Hepatocyte (in vitro differentiated cells): ENCODE measurements around the gene LMBR1L. TPM values are rescaled to one million over a fixed set of nuclear protein-coding genes. Genes with fewer than 3 reads are reported as not detected.

Experiments
- DNase-seq: peaks from one replicate; pipeline ENCODE4 v3.0.0-alpha.2; 2016; ENCODE audit warnings: low spot score
- H2AFZ ChIP-seq: fragments of 200-600 bp; sonication (generic); 2 replicates; pipeline ENCODE4 v1.6.0; 2016; ENCODE audit warnings: antibody characterized with exemption, mild to moderate bottlenecking
- H3K27ac ChIP-seq: fragments of 200-600 bp; sonication (generic); 2 replicates; pipeline ENCODE4 v1.5.1; 2016; ENCODE audit warnings: mild to moderate bottlenecking
- H3K27me3 ChIP-seq: fragments of 200-600 bp; sonication (generic); 2 replicates; pipeline ENCODE4 v1.6.1; 2016
- H3K36me3 ChIP-seq: fragments of 200-600 bp; sonication (generic); replicated peaks from 2 replicates; pipeline ENCODE4 v1.5.1; 2016; ENCODE audit warnings: low read depth; ENCODE audit not compliant: insufficient read depth
- H3K4me1 ChIP-seq: fragments of 200-600 bp; sonication (generic); 2 replicates; pipeline ENCODE4 v1.5.1; 2016; ENCODE audit warnings: mild to moderate bottlenecking, moderate library complexity; ENCODE audit not compliant: insufficient read depth
- H3K4me2 ChIP-seq: fragments of 200-600 bp; sonication (generic); 2 replicates; pipeline ENCODE4 v1.6.0; 2016
- H3K4me3 ChIP-seq: fragments of 200-600 bp; sonication (generic); 2 replicates; pipeline ENCODE4 v1.5.1; 2016; ENCODE audit warnings: mild to moderate bottlenecking
- H3K79me2 ChIP-seq: fragments of 200-600 bp; sonication (generic); 2 replicates; pipeline ENCODE4 v1.6.0; 2017; ENCODE audit warnings: mild to moderate bottlenecking
- H3K9me2 ChIP-seq: fragments of 200-600 bp; sonication (generic); replicated peaks from 2 replicates; pipeline ENCODE4 v1.6.0; 2017; ENCODE audit warnings: mild to moderate bottlenecking; ENCODE audit not compliant: insufficient read depth
- H3K9me3 ChIP-seq: fragments of 200-600 bp; sonication (generic); 2 replicates; pipeline ENCODE4 v1.5.1; 2016; ENCODE audit warnings: low read depth, mild to moderate bottlenecking
- H4K20me1 ChIP-seq: fragments of 200-600 bp; sonication (generic); 2 replicates; pipeline ENCODE4 v1.6.0; 2016; ENCODE audit warnings: mild to moderate bottlenecking; ENCODE audit not compliant: insufficient read depth, poor library complexity, severe bottlenecking
- CTCF ChIP-seq: fragments of 200-600 bp; sonication (generic); IDR thresholded peaks from 2 replicates; pipeline ENCODE4 v1.5.1; 2016; ENCODE audit warnings: antibody characterized with exemption, mild to moderate bottlenecking; ENCODE audit not compliant: poor library complexity
- EZH2 ChIP-seq: fragments of 200-600 bp; sonication (generic); IDR thresholded peaks from 2 replicates; pipeline ENCODE4 v1.6.1; 2016; ENCODE audit warnings: antibody characterized with exemption, mild to moderate bottlenecking, borderline replicate concordance
- EZH2phosphoT487 ChIP-seq: fragments of 200-600 bp; sonication (generic); IDR thresholded peaks from one replicate; pipeline ENCODE4 v1.6.1; 2018; ENCODE audit warnings: antibody characterized with exemption, mild to moderate bottlenecking, low read depth, moderate library complexity; ENCODE audit not compliant: unreplicated experiment, severe bottlenecking
- WGBS: methylation state at CpG from one replicate; pipeline ENCODE4 v1.1.6; 2016; ENCODE audit warnings: low lambda C conversion rate; ENCODE audit errors: missing lambda C conversion rate; 5-methylcytosine and 5-hydroxymethylcytosine counted together
- polyA plus RNA-seq: library from polyadenylated mRNA; unstranded; fragments of >200 nt; fragmentation: Nextera tagmentation; extraction: Ambion mirVana; gene quantifications from 2 replicates; pipeline ENCODE4 v1.2.1, GENCODE V29; 2016
- total RNA-seq: library from RNA; depleted of rRNA; stranded (reverse); fragments of >200 nt; gene quantifications from 2 replicates; pipeline ENCODE4 v1.2.3, GENCODE V29; 2014

The LMBR1L gene
- total and polyA plus RNA-seq, 2 experiments from 2014 or later, result 33.3 to 74.1 TPM

DNA sequence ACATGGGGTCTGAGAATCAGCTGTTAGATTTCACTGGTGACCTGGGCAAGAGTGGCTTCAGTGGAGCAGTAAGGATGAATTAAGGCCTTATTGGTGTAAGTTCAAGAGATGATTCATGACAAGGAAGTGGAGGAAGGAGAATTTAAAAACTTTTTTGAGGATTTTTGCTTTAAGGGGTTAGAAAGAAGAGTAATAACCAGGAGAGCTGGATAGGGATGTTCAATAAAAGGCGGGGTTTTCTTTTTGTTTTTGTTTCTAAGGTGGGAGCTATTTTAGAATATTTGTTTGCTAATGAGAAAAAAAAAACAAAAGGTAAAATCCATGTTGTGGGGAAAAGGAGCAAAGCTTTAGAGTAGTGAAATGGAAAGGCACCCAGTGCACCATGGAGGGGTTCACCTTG is 35.8 kb upstream of the LMBR1L start:
- no peak overlapping the region for H3K27ac ChIP-seq
- H3K27me3 ChIP-seq, result no peaks in the 10 kb centered on the region
- no peak overlapping the region for H3K4me2 ChIP-seq
- 88% methylated on average over 1 of the region's 1 CpG for WGBS
- no peak for DNase-seq
- no peaks in the 10 kb centered on the region for H4K20me1 ChIP-seq
- H3K9me3 ChIP-seq, result no peaks in the 10 kb centered on the region
- H3K4me3 ChIP-seq, result no peak overlapping the region
- no peaks in the 10 kb centered on the region for H3K36me3 ChIP-seq
- H3K9me2 ChIP-seq, result no peaks in the 10 kb centered on the region
- TF ChIP-seq EZH2, result no peak
- no peak for TF ChIP-seq CTCF
- TF ChIP-seq EZH2phosphoT487, result no peak
- H2AFZ ChIP-seq, result no peak overlapping the region
- no peaks in the 10 kb centered on the region for H3K4me1 ChIP-seq
- no peaks in the 10 kb centered on the region for H3K79me2 ChIP-seq

DNA sequence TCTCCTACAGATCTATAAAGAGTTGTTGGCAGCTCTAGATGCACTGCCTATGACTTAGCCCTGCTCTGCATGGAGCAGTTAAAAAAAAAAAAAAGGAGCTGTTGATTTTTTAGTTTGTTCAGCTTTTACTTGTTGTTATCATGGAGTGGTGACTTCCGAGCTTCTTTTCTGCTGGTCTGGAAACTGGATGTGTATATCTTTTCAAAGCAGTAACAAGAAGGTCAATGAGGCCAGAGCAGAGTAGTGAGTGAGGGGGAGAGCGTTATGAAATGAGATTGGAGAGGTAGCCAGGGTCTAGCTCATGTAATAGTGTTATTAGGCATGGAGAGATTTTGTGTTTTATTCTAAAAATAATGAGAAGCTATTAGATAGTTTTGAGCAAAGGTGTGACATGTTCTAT is 33.7 kb upstream of the LMBR1L start:
- Histone ChIP-seq H3K27me3 (no peaks in the 10 kb centered on the region), H3K9me3 (no peaks in the 10 kb centered on the region), H3K4me2 (no peak overlapping the region), H3K4me1 (no peaks in the 10 kb centered on the region), H3K9me2 (no peaks in the 10 kb centered on the region), H2AFZ (no peak overlapping the region), H4K20me1 (no peaks in the 10 kb centered on the region), H3K36me3 (no peaks in the 10 kb centered on the region), H3K27ac (no peak overlapping the region), H3K79me2 (no peaks in the 10 kb centered on the region), H3K4me3 (no peak overlapping the region)
- WGBS, result 90% methylated on average over 2 of the region's 2 CpGs
- DNase-seq, result no peak
- TF ChIP-seq EZH2 (no peak), EZH2phosphoT487 (no peak), CTCF (no peak)

- no peaks in the 10 kb centered on the region for H4K20me1 ChIP-seq
- no peaks in the 10 kb centered on the region for H3K9me2 ChIP-seq
- H3K4me3 ChIP-seq, result no peak overlapping the region
- no peak overlapping the region for H2AFZ ChIP-seq
- H3K4me2 ChIP-seq, result no peak overlapping the region
- no peak for TF ChIP-seq CTCF
- no peak for TF ChIP-seq EZH2
- no peak for TF ChIP-seq EZH2phosphoT487
- no peaks in the 10 kb centered on the region for H3K9me3 ChIP-seq
- H3K27ac ChIP-seq, result no peak overlapping the region
- no peaks in the 10 kb centered on the region for H3K79me2 ChIP-seq
- 98% methylated on average over 2 of the region's 2 CpGs for WGBS
- no peak for DNase-seq
- H3K27me3 ChIP-seq, result no peaks in the 10 kb centered on the region
- H3K4me1 ChIP-seq, result no peaks in the 10 kb centered on the region
- H3K36me3 ChIP-seq, result no peaks in the 10 kb centered on the region
These were observed 28.4 kb upstream of the LMBR1L start for GRCh38 chr12:49138999-49139398.

- no peaks in the 10 kb centered on the region for H3K36me3 ChIP-seq
- H3K4me1 ChIP-seq, result no peaks in the 10 kb centered on the region
- no peak for DNase-seq
- no peak overlapping the region for H3K4me2 ChIP-seq
- no peak overlapping the region for H3K27ac ChIP-seq
- H3K9me3 ChIP-seq, result no peaks in the 10 kb centered on the region
- H4K20me1 ChIP-seq, result no peaks in the 10 kb centered on the region
- WGBS, result 28% methylated on average over 2 of the region's 2 CpGs
- H3K27me3 ChIP-seq, result no peaks in the 10 kb centered on the region
- no peaks in the 10 kb centered on the region for H3K9me2 ChIP-seq
- TF ChIP-seq EZH2 (no peak), EZH2phosphoT487 (no peak), CTCF (no peak)
- no peak overlapping the region for H2AFZ ChIP-seq
- peaks cover 3% of the 10 kb centered on the region for H3K79me2 ChIP-seq
- no peak overlapping the region for H3K4me3 ChIP-seq
These were observed 27.9 kb upstream of the LMBR1L start for GRCh38 chr12:49138587-49138986.
